MM.1S (cell line): Measurements from ENCODE around the gene AKAP13.

Source experiments
- EZH2 ChIP-seq: fragments of 300-600 bp; sonication (generic); optimal IDR thresholded peaks from 2 replicates; pipeline ENCODE3; 2017; ENCODE audit warnings: low read depth, mild to moderate bottlenecking, antibody characterized with exemption, low read length, mixed read lengths
- EZH2phosphoT487 ChIP-seq: fragments of 300-600 bp; sonication (generic); IDR thresholded peaks from 2 replicates; pipeline ENCODE4 v1.6.1; 2018; ENCODE audit warnings: antibody characterized with exemption, low read length
- TF ChIP-seq, protein P1 (sequence below): fragments of 300-600 bp; sonication (generic); IDR thresholded peaks from 2 replicates; pipeline ENCODE4 v1.5.1; 2016; ENCODE audit warnings: antibody characterized with exemption, low read length, mixed read lengths

- TF ChIP-seq, protein P1, sequence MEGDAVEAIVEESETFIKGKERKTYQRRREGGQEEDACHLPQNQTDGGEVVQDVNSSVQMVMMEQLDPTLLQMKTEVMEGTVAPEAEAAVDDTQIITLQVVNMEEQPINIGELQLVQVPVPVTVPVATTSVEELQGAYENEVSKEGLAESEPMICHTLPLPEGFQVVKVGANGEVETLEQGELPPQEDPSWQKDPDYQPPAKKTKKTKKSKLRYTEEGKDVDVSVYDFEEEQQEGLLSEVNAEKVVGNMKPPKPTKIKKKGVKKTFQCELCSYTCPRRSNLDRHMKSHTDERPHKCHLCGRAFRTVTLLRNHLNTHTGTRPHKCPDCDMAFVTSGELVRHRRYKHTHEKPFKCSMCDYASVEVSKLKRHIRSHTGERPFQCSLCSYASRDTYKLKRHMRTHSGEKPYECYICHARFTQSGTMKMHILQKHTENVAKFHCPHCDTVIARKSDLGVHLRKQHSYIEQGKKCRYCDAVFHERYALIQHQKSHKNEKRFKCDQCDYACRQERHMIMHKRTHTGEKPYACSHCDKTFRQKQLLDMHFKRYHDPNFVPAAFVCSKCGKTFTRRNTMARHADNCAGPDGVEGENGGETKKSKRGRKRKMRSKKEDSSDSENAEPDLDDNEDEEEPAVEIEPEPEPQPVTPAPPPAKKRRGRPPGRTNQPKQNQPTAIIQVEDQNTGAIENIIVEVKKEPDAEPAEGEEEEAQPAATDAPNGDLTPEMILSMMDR: no peak
- TF ChIP-seq EZH2phosphoT487: no peak
- no peak for TF ChIP-seq EZH2
These were observed 42.2 kb downstream of the AKAP13 start for GRCh38 chr15:85422607-85423006.
